Thyroid gland (tissue), 4 donors: ENCODE measurements around the gene PHPT1. TPM values are rescaled to one million over a fixed set of nuclear protein-coding genes. Genes with fewer than 3 reads are reported as not detected.

Source experiments
- DNase-seq, 2 donors: peaks; one replicate each; pipeline ENCODE4 v3.0.0-alpha.2; 2019
- H3K27ac ChIP-seq, 3 donors: fragments of 200-600 bp; sonication (generic); 1 replicate in 2 of 3; 2 replicates in 1 of 3; pipeline ENCODE4 v1.5.1; 2016 to 2019; ENCODE audit warnings: mild to moderate bottlenecking in 1 of 3, moderate library complexity in 1 of 3
- H3K27me3 ChIP-seq: fragments of 200-600 bp; sonication (generic); one replicate; pipeline ENCODE4 v1.5.1; 2019
- H3K36me3 ChIP-seq, 2 donors: fragments of 200-600 bp; sonication (generic); one replicate each; pipeline ENCODE4 v1.5.1; 2016 to 2019
- H3K4me1 ChIP-seq, 2 donors: fragments of 200-600 bp; sonication (generic); one replicate each; pipeline ENCODE4 v1.5.1; 2017 to 2019
- H3K4me3 ChIP-seq, 3 donors: fragments of 200-600 bp; sonication (generic); replicated peaks in 1 of 3; 1 replicate in 2 of 3; 2 replicates in 1 of 3; pipeline ENCODE4 v1.5.1; 2016; ENCODE audit warnings: mild to moderate bottlenecking in 1 of 3
- H3K9me3 ChIP-seq: fragments of 200-600 bp; sonication (generic); one replicate; pipeline ENCODE4 v1.5.1; 2017
- POLR2A ChIP-seq, 2 donors: fragments of 450-650 bp; IDR thresholded peaks; one replicate each; pipeline ENCODE4 v1.6.1; 2017; ENCODE audit warnings: antibody characterized with exemption in 2 of 2, mild to moderate bottlenecking in 2 of 2, moderate library complexity in 1 of 2
- WGBS, 2 donors: methylation state at CpG; one replicate each; pipeline ENCODE4 v1.1.5; 2017; 5-methylcytosine and 5-hydroxymethylcytosine counted together
- intact Hi-C: fragments of 100-400 bp; cut with DNase I; formaldehyde crosslinking; loops from one replicate; pipeline ENCODE4 v1.15.1; 2023
- total RNA-seq, 4 donors: library from RNA; depleted of rRNA; stranded (reverse); fragments of >200 nt; gene quantifications; one replicate each; pipeline ENCODE4 v1.2.3, GENCODE V29; 2016
- TF ChIP-seq, protein P1 (sequence below), 6 experiments: fragments of 200-600 bp in 3 of 6; fragments of 450-650 bp in 3 of 6; sonication (generic) in 3 of 6; IDR thresholded peaks; one replicate each; pipeline ENCODE4 v1.5.1; 2016 to 2019; ENCODE audit warnings: antibody characterized with exemption in 6 of 6, mild to moderate bottlenecking in 2 of 6, inconsistent platforms in 1 of 6, moderate library complexity in 1 of 6

The PHPT1 gene
- total RNA-seq, 4 donors from 2014 or later: 79.4 to 174 (median 115) TPM

DNA sequence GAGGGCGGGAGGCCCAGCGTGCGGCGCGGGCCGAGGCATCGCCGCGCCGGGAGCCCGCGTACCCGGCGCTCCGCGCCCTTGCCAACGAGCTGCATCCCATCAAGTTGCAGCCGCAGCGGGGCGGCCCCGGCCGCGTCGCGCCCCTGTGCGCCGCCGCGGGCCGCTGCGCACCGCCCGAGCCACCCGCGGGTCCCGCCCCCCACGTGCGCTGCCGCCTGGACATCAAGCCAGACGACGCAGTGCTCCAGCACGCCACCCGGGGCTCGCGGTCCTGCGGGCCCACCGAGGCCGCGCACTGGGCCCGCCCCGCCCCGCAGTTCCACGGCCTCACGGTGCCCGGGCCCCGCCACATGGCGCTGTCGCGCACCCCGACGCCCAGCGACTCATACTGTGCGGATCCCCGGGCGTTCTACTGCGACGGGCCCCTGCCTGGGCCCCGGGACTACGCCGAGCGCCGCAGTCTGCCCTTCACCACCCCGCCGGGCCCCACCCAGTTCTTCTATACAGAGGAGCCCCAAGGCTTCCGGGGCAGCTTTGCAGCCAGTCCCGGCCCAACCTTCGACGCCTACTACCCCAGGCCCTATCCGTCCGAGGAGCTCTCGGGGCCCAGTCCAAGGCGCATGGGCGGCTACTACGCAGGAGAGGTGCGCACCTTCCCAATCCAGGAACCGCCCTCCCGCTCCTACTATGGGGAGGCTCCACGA, 4.3 kb upstream of the PHPT1 start:
- H3K4me1 ChIP-seq: peaks cover 44 to 59% of the 10 kb centered on the region in 2 donors
- 43% methylated on average over 27 of the region's 88 CpGs; no CpG with 5 or more reads in 1 of the 2 donors for WGBS, 2 donors

DNA sequence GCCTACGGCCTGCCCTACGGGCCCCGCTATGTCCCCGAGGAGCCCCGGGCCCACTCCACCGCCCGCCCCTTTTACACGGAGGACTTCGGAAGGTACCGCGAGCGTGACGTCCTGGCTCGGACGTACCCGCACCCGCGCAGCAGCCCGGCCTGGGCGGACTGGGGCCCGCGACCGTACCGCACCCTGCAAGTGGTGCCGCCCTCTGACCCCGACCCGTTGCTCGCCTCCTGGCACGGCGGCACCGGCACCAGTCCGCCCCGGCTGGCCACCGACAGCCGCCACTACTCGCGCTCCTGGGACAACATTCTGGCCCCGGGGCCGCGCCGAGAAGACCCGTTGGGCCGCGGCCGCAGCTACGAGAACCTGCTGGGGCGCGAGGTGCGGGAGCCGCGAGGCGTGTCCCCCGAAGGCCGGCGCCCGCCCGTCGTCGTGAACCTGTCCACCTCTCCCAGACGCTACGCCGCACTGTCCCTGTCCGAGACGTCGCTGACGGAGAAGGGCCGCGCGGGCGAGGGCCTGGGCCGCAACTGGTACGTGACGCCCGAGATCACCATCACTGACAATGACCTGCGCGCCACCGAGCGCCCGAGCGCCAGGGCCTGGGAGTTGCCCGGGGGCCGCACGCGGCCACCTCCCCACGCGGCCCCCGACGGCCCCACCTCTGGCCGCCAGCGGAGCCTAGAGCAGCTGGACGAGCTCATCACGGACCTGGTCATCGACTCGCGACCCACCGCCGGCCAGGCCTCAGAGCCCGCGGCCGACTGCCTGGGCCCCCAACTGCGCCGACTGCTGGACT, 3.5 kb upstream of the PHPT1 start:
- H3K27me3 ChIP-seq: no peaks in the 10 kb centered on the region
- intact Hi-C loops: loop anchor here (5.0 to 10.0 kb wide), 2 partner anchors 97 to 189 kb away; partner anchors contain the start of genes FBXW5 and FUT7
- no peak for TF ChIP-seq POLR2A (IDR thresholded peaks at IDR 0.05)
- TF ChIP-seq, protein P1, sequence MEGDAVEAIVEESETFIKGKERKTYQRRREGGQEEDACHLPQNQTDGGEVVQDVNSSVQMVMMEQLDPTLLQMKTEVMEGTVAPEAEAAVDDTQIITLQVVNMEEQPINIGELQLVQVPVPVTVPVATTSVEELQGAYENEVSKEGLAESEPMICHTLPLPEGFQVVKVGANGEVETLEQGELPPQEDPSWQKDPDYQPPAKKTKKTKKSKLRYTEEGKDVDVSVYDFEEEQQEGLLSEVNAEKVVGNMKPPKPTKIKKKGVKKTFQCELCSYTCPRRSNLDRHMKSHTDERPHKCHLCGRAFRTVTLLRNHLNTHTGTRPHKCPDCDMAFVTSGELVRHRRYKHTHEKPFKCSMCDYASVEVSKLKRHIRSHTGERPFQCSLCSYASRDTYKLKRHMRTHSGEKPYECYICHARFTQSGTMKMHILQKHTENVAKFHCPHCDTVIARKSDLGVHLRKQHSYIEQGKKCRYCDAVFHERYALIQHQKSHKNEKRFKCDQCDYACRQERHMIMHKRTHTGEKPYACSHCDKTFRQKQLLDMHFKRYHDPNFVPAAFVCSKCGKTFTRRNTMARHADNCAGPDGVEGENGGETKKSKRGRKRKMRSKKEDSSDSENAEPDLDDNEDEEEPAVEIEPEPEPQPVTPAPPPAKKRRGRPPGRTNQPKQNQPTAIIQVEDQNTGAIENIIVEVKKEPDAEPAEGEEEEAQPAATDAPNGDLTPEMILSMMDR (IDR thresholded peaks at IDR 0.05): no peak
- H3K4me3 ChIP-seq: no peak overlapping the region
- no peak overlapping the region for H3K27ac ChIP-seq
- H3K9me3 ChIP-seq: no peaks in the 10 kb centered on the region
- peaks cover 0 to 3% of the 10 kb centered on the region in 2 donors for H3K36me3 ChIP-seq
- DNase-seq: no peak
- peaks cover 49 to 67% of the 10 kb centered on the region in 2 donors for H3K4me1 ChIP-seq
- 20% methylated on average over 1 of the region's 102 CpGs; no CpG with 5 or more reads in 1 of the 2 donors for WGBS, 2 donors

More for the DNA sequence above, 4.3 kb upstream of the PHPT1 start:
- no peak overlapping the region for H3K4me3 ChIP-seq
- no peaks in the 10 kb centered on the region for H3K27me3 ChIP-seq
- no peak for TF ChIP-seq POLR2A (IDR thresholded peaks at IDR 0.05)
- TF ChIP-seq, protein P1 (IDR thresholded peaks at IDR 0.05): no peak
- DNase-seq: no peak
- H3K27ac ChIP-seq: no peak overlapping the region
- intact Hi-C loops: loop anchor here (5.0 to 10.0 kb wide), 2 partner anchors 97 to 190 kb away; partner anchors contain the start of genes FBXW5 and FUT7
- H3K9me3 ChIP-seq: no peaks in the 10 kb centered on the region
- H3K36me3 ChIP-seq: no peaks in the 10 kb centered on the region

DNA sequence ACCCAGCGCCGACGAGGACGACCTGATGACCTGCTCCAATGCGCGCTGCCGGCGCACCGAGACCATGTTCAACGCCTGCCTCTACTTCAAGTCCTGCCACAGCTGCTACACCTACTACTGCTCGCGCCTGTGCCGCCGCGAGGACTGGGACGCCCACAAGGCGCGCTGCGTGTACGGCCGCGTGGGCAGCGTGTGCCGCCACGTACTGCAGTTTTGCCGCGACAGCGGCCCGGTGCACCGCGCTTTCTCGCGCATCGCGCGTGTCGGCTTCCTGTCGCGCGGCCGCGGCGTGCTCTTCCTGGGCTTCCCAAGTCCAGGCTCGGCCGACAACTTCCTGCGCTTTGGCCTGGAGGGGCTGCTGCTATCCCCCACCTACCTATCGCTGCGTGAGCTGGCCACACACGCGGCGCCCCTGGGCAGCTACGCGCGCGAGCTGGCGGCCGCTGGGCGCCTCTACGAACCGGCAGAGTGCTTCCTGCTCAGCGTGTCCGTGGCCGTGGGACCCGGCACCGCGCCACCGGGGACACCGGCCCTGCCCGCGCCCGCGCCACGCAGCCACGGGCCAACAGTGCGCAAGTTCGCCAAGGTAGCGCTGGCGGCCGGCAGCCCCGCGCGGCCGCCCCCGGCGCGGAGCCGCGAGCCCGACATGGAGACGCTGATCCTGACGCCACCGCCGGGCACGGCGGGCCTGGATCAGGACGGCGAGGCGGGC, 2.7 kb upstream of the PHPT1 start:
- Histone ChIP-seq H3K36me3 (peaks cover 7 to 10% of the 10 kb centered on the region in 2 donors), H3K27ac (no peak overlapping the region), H3K27me3 (no peaks in the 10 kb centered on the region), H3K4me1 (peaks cover 42 to 60% of the 10 kb centered on the region in 2 donors), H3K4me3 (peak overlapping the region in 1 of 3 donors; percentile 54), H3K9me3 (no peaks in the 10 kb centered on the region)
- no peak for DNase-seq
- intact Hi-C loops: loop anchor here (5.0 to 10.0 kb wide), 2 partner anchors 96 to 188 kb away; partner anchors contain the start of genes FBXW5 and FUT7
- 0 to 7% methylated on average over 3 to 79 of the region's 98 CpGs for WGBS, 2 donors
- TF ChIP-seq POLR2A (IDR thresholded peaks at IDR 0.05): no peak
- TF ChIP-seq, protein P1 (IDR thresholded peaks at IDR 0.05): no peak

DNA sequence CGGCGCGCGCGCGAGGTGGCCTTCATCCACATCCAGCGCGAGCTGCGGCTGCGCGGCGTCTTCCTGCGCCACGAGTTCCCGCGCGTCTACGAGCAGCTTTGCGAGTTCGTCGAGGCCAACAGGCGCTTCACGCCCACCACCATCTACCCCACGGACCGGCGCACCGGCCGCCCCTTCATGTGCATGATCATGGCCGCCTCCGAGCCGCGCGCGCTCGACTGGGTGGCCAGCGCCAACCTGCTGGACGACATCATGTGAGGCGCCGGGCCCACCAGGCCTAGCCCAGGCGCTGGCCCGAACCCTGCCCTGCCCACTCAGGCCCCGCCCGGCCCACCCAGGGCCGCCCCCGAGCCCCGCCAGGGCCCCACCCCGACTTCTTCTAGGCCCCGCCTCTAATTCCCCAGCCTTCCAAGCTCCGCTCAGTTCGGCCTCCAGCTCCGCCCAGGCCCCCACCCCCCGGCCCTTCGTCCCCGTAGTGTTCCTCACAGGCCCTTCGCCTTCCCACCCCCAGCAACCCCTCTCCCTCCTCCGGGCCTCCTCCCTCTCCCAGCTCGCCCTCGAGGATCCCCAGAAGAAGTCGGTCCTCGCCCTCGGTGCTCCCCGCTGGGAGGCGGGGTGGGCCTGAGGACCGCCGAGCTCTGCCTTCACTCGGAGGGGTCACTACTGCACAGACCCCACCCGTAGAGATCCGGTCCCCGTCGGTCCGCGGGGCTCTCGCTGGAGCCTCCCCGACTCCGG, 2.0 kb upstream of the PHPT1 start:
- H3K27ac ChIP-seq: peak overlapping the region in 2 of 3 donors; percentile 84 to 88
- intact Hi-C loops: loop anchor here (5.0 to 10.0 kb wide), 2 partner anchors 95 to 188 kb away; partner anchors contain the start of genes FBXW5 and FUT7
- no peaks in the 10 kb centered on the region for H3K27me3 ChIP-seq
- H3K36me3 ChIP-seq: peaks cover 7 to 10% of the 10 kb centered on the region in 2 donors
- H3K4me1 ChIP-seq: peaks cover 35 to 52% of the 10 kb centered on the region in 2 donors
- TF ChIP-seq, protein P1 (IDR thresholded peaks at IDR 0.05): no peak
- no peak for TF ChIP-seq POLR2A (IDR thresholded peaks at IDR 0.05)
- peak; percentile 42 to 52 for DNase-seq
- no peaks in the 10 kb centered on the region for H3K9me3 ChIP-seq
- 4% methylated on average over 24 of the region's 75 CpGs; no CpG with 5 or more reads in 1 of the 2 donors for WGBS, 2 donors
- peak overlapping the region in 2 of 3 donors; percentile 54 to 75 for H3K4me3 ChIP-seq
